ENCODE measurements around the gene NDUFS6. TPM values are rescaled to one million over a fixed set of nuclear protein-coding genes. Genes with fewer than 3 reads are reported as not detected.
"Not testable (repeated sequence)": the region's sequence is repeated elsewhere in the genome, so short reads cannot be mapped to it uniquely, and the experiment has no call there.

Gene NDUFS6
- total and polyA plus RNA-seq, 9 donors = 33.3 to 100 (median 85.0) TPM

- Histone ChIP-seq H3K4me1 (ENCODE audit: control insufficient read depth, insufficient read depth, low read length) (peaks cover 41% of the 10 kb centered on the region), H3K4me3 (ENCODE audit: low read length) (no peak overlapping the region), H3K27me3 (ENCODE audit: control insufficient read depth, insufficient read depth, low read length) (no peaks in the 10 kb centered on the region), H3K9me3 (replicated peaks; ENCODE audit: control insufficient read depth, low read depth, low read length) (no peaks in the 10 kb centered on the region), H3K27ac (ENCODE audit: low read length) (no peak overlapping the region), H3K36me3 (ENCODE audit: control insufficient read depth, insufficient read depth, low read length) (peaks cover 29% of the 10 kb centered on the region)
- 96% methylated on average over 6 of the region's 18 CpGs for WGBS (ENCODE audit: insufficient coverage)
- no peak for DNase-seq
Measured at GRCh38 chr5:1797103-1797800, 4.0 kb upstream of the NDUFS6 start.

- H3K27ac ChIP-seq (ENCODE audit: low read length) = no peak overlapping the region
- no peak for DNase-seq
- peaks cover 37% of the 10 kb centered on the region for H3K4me1 ChIP-seq (ENCODE audit: control insufficient read depth, insufficient read depth, low read length)
- no peak overlapping the region for H3K4me3 ChIP-seq (ENCODE audit: low read length)
- H3K27me3 ChIP-seq (ENCODE audit: control insufficient read depth, insufficient read depth, low read length) = no peaks in the 10 kb centered on the region
- H3K36me3 ChIP-seq (ENCODE audit: control insufficient read depth, insufficient read depth, low read length) = peaks cover 30% of the 10 kb centered on the region
- no peaks in the 10 kb centered on the region for H3K9me3 ChIP-seq (replicated peaks; ENCODE audit: control insufficient read depth, low read depth, low read length)
- WGBS (ENCODE audit: insufficient coverage) = 88% methylated on average over 10 of the region's 11 CpGs
Measured at GRCh38 chr5:1797855-1798254, 3.4 kb upstream of the NDUFS6 start.

GRCh38 chr5:1798589-1798988 lies 2.6 kb upstream of the NDUFS6 start:
- not testable (repeated sequence) for H3K9me3 ChIP-seq (replicated peaks; ENCODE audit: control insufficient read depth, low read depth, low read length); DNase-seq; H3K27me3 ChIP-seq (ENCODE audit: control insufficient read depth, insufficient read depth, low read length)
- Histone ChIP-seq H3K27ac (ENCODE audit: low read length) (peak overlapping the region; percentile 25), H3K36me3 (ENCODE audit: control insufficient read depth, insufficient read depth, low read length) (peaks cover 38% of the 10 kb centered on the region), H3K4me3 (ENCODE audit: low read length) (peak overlapping the region; percentile 98), H3K4me1 (ENCODE audit: control insufficient read depth, insufficient read depth, low read length) (peaks cover 30% of the 10 kb centered on the region)
- 86% methylated on average over 11 of the region's 16 CpGs for WGBS (ENCODE audit: insufficient coverage)

- H3K27me3 ChIP-seq (ENCODE audit: control insufficient read depth, insufficient read depth, low read length) = no peaks in the 10 kb centered on the region
- H3K36me3 ChIP-seq (ENCODE audit: control insufficient read depth, insufficient read depth, low read length) = peaks cover 43% of the 10 kb centered on the region
- peaks cover 25% of the 10 kb centered on the region for H3K4me1 ChIP-seq (ENCODE audit: control insufficient read depth, insufficient read depth, low read length)
- 0% methylated on average over 32 of the region's 35 CpGs for WGBS (ENCODE audit: insufficient coverage)
- H3K27ac ChIP-seq (ENCODE audit: low read length) = peak overlapping the region; percentile 25
- H3K4me3 ChIP-seq (ENCODE audit: low read length) = peak overlapping the region; percentile 98
- peak; percentile 28 for DNase-seq
- H3K9me3 ChIP-seq (replicated peaks; ENCODE audit: control insufficient read depth, low read depth, low read length) = no peaks in the 10 kb centered on the region
Measured at GRCh38 chr5:1799110-1799601, 2.1 kb upstream of the NDUFS6 start.

- H3K9me3 ChIP-seq (replicated peaks; ENCODE audit: control insufficient read depth, low read depth, low read length) = no peaks in the 10 kb centered on the region
- H3K4me3 ChIP-seq (ENCODE audit: low read length) = peak within 1 kb of the TSS; percentile 98
- peaks cover 50% of the 10 kb centered on the region for H3K36me3 ChIP-seq (ENCODE audit: control insufficient read depth, insufficient read depth, low read length)
- H3K4me1 ChIP-seq (ENCODE audit: control insufficient read depth, insufficient read depth, low read length) = peaks cover 18% of the 10 kb centered on the region
- H3K27me3 ChIP-seq (ENCODE audit: control insufficient read depth, insufficient read depth, low read length) = no peaks in the 10 kb centered on the region
- 3% methylated on average over 47 of the region's 68 CpGs for WGBS (ENCODE audit: insufficient coverage)
- H3K27ac ChIP-seq (ENCODE audit: low read length) = peak within 1 kb of the TSS; percentile 89
- peak; percentile 96 for DNase-seq
Measured at GRCh38 chr5:1799602-1800471, 1.4 kb upstream of the NDUFS6 start, which contains the start of gene MRPL36. Gene MRPL36, minus strand, starts transcription at chr5:1799837. Its CDS starts 902 bp downstream, at chr5:1798935.

GRCh38 chr5:1800472-1801221 lies 560 bp upstream of the NDUFS6 start:
- H3K36me3 ChIP-seq (ENCODE audit: control insufficient read depth, insufficient read depth, low read length) = peaks cover 58% of the 10 kb centered on the region

GRCh38 chr5:1801967-1802295 lies 724 bp downstream of the NDUFS6 start:
- peaks cover 17% of the 10 kb centered on the region for H3K4me1 ChIP-seq (ENCODE audit: control insufficient read depth, insufficient read depth, low read length)
- no peaks in the 10 kb centered on the region for H3K27me3 ChIP-seq (ENCODE audit: control insufficient read depth, insufficient read depth, low read length)
- peaks cover 57% of the 10 kb centered on the region for H3K36me3 ChIP-seq (ENCODE audit: control insufficient read depth, insufficient read depth, low read length)
- no peaks in the 10 kb centered on the region for H3K9me3 ChIP-seq (replicated peaks; ENCODE audit: control insufficient read depth, low read depth, low read length)
- DNase-seq = peak; percentile 13
- 6% methylated on average over 5 of the region's 7 CpGs for WGBS (ENCODE audit: insufficient coverage)
- H3K27ac ChIP-seq (ENCODE audit: low read length) = peak overlapping the region; percentile 75
- peak overlapping the region; percentile 98 for H3K4me3 ChIP-seq (ENCODE audit: low read length)

More at GRCh38 chr5:1800472-1801221, 560 bp upstream of the NDUFS6 start:
- Histone ChIP-seq H3K9me3 (replicated peaks; ENCODE audit: control insufficient read depth, low read depth, low read length) (no peaks in the 10 kb centered on the region), H3K27me3 (ENCODE audit: control insufficient read depth, insufficient read depth, low read length) (no peaks in the 10 kb centered on the region), H3K27ac (ENCODE audit: low read length) (peak overlapping the region; percentile 89), H3K4me3 (ENCODE audit: low read length) (peak overlapping the region; percentile 98), H3K4me1 (ENCODE audit: control insufficient read depth, insufficient read depth, low read length) (peaks cover 17% of the 10 kb centered on the region)
- WGBS (ENCODE audit: insufficient coverage) = 3% methylated on average over 23 of the region's 28 CpGs
- peak; percentile 20 for DNase-seq

GRCh38 chr5:1803192-1803591 lies 2.0 kb downstream of the NDUFS6 start:
- H3K36me3 ChIP-seq (ENCODE audit: control insufficient read depth, insufficient read depth, low read length) = peaks cover 55% of the 10 kb centered on the region
- H3K4me3 ChIP-seq (ENCODE audit: low read length) = no peak overlapping the region
- H3K9me3 ChIP-seq (replicated peaks; ENCODE audit: control insufficient read depth, low read depth, low read length) = no peaks in the 10 kb centered on the region
- no peak for DNase-seq
- H3K27ac ChIP-seq (ENCODE audit: low read length) = no peak overlapping the region
- no CpG with 5 or more reads among the region's 1 CpG for WGBS (ENCODE audit: insufficient coverage)
- H3K4me1 ChIP-seq (ENCODE audit: control insufficient read depth, insufficient read depth, low read length) = peaks cover 17% of the 10 kb centered on the region
- H3K27me3 ChIP-seq (ENCODE audit: control insufficient read depth, insufficient read depth, low read length) = no peaks in the 10 kb centered on the region

- Histone ChIP-seq H3K27ac (ENCODE audit: low read length) (no peak overlapping the region), H3K4me3 (ENCODE audit: low read length) (no peak overlapping the region), H3K27me3 (ENCODE audit: control insufficient read depth, insufficient read depth, low read length) (no peaks in the 10 kb centered on the region), H3K4me1 (ENCODE audit: control insufficient read depth, insufficient read depth, low read length) (peaks cover 10% of the 10 kb centered on the region), H3K36me3 (ENCODE audit: control insufficient read depth, insufficient read depth, low read length) (peaks cover 55% of the 10 kb centered on the region), H3K9me3 (replicated peaks; ENCODE audit: control insufficient read depth, low read depth, low read length) (no peaks in the 10 kb centered on the region)
- WGBS (ENCODE audit: insufficient coverage) = 86% methylated on average over 9 of the region's 15 CpGs
- no peak for DNase-seq
Measured at GRCh38 chr5:1804001-1804690, 2.9 kb downstream of the NDUFS6 start.

Measured in muscle of leg (tissue), 11 donors.